HG02763 (cell line): Measurements from ENCODE around the gene STX10.
A peak's percentile ranks its signal among the peaks of the same experiment; 100 is the strongest.
"Not testable (repeated sequence)": the region's sequence is repeated elsewhere in the genome, so short reads cannot be mapped to it uniquely, and the experiment has no call there.

Experiments used
- ATAC-seq: cut with Tn5 transposase; IDR thresholded peaks from one replicate; pipeline ENCODE4 v1.9.1; 2021; ENCODE audit warnings: mild to moderate bottlenecking, moderate library complexity; ENCODE audit not compliant: unreplicated experiment

Gene STX10, protein sequence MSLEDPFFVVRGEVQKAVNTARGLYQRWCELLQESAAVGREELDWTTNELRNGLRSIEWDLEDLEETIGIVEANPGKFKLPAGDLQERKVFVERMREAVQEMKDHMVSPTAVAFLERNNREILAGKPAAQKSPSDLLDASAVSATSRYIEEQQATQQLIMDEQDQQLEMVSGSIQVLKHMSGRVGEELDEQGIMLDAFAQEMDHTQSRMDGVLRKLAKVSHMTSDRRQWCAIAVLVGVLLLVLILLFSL

DNA sequence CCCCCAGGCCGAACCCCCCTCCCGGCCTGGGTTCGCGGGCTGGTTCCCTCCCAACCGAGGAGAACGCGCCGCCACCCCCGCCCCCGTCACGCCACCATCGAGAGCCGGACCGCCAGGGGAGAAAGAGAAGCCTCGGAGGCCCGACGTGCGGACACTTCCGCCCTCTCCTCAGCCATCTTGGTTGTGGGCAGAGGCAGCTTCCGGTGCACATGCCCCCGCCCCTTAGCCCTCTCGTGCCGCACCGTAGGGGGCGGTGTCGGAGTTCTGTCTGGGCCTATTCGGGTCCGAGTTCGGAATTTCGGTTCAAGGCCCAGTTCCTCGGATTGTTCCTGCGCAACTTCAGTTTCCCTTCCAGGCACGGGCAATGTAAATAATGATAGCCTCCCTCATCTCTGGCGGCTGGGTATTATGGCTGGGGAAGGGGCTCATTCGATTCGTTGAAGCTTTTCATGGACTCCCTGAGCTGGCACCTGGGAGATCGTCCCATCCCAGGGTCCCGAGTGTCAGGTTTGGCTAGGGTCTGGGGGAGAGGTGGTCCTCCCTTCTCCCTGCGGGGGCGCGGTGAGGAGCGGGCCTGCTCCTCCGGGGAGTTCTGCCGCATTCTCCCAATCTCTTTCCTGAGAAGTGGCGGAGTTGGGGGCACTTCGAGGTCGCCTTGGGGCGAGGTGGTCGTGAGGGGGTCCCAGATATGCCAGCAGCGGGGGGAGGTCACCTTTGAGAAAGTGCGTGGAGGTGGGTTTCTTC lies at the start of gene STX10, which contains the start of gene IER2:
TSS of gene STX10 (minus strand) at position 189 of the 744 bp plus-strand sequence. CDS start 202 bp downstream, outside the sequence.
TSS of gene IER2 (plus strand) at position 225 of the 744 bp plus-strand sequence. CDS start 2,776 bp downstream, outside the sequence.
- peak; percentile 34 for ATAC-seq

DNA sequence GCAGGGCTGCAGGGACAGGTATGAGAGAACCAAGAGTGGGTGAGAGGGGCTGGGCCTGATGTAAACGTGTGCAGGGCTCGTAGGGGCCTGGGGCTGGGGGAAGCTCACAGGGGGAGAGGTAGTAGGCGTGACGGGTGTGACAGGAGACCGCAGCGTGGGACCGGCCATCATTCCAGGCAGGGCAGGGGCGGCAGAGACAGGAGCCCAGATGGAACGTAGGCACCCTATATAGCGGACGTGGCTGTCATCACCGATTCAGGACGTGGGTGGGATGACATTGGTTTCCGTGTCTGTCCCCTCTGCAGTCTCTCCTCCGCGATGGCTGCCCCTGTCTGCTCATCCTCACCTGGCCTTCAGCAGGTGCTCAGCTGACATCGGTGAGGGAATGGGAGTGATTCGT lies 48.5 kb upstream of the STX10 start:
- ATAC-seq, result no peak

DNA sequence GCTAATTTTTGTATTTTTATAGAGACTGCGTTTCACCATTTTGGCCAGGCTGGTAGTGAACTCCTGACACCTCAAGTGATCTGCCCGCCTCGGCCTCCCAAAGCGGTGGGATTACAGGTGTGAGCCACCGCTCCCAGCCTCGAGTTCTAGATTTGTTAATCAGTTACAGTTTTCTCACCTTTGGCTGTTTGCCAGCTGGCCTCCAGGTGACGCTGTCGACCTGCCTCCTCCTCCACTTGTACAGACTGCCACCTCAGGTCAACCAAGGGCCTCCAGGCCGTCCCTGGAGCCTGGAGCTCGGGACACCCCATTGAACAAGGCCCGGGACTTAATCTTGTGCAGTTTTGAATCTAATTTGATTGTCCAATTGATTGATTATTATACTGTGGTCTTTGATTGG lies 45.5 kb upstream of the STX10 start:
- no peak for ATAC-seq

DNA sequence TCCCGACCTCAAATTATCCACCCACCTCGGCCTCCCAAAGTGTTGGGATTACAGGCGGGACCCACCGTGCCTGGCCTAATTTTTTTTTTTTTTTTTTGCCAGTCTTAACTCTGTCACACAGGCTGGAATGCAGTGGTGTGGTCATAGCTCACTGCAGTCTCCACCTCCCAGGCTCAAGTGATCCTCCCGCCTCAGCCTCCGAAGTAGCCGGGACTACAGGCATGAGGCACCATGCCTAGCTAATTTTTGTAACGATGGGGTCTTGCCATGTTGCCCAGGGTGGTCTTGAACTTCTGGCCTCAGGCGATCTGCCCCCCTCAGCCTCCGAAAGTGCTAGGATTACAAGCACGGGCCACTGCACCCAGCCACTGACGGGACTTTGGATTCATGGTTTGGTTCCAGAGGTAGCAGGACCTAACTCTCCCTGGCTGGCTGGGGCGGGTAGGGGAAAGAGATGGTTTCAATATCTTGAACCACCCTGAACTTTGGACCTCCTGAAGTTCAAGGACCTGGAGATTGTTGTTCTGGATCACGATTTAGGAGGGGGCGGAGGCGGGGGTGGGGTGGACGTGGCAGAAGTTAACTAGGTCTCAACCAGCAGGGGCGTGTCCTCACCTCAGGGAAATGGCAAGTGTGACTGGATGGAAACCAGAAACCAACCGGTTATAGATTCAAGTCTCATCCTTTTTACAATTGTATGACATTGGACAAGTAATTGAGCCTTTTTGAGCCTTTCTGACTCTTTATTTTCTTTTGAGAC lies 40.8 kb upstream of the STX10 start:
- no peak for ATAC-seq

DNA sequence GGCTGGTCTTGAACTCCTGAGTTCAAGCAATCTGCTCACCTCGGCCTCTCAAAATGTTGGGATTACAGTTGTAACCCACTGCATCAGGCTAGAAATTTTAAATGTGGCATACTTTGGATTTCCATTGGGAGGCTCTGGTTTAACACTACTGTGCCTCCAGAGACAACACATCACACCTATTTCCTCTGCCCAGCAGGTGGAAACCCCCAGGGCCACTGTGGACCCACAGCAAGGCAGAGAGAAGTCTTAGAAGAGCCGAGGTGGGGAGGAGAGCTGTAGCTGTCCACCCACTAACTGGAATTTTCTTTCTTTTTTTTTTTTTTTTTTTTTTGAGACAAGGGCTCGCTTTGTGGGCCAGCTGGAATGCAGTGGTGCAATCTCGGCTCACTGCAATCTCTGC lies 39.4 kb upstream of the STX10 start:
- ATAC-seq, result no peak

DNA sequence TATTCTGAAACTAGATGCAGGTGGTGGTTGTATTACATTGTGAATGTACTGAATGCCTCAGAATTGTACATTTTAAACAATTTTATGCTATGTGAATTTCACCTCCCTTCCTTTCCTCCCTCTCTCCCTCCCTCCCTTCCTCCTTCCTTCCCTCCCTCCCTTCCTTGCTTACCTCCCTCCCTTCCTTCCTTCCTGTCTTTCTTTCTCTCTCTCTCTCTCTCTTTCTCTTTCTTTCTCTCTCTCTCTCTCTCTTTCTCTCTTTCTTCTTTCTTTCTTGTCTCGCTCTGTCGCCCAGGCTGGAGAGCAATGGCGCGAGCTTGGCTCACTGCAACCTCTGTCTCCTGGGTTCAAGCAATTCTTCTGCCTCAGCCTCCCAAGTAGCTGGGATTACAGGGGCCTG lies 37.2 kb upstream of the STX10 start:
- ATAC-seq, result no peak

DNA sequence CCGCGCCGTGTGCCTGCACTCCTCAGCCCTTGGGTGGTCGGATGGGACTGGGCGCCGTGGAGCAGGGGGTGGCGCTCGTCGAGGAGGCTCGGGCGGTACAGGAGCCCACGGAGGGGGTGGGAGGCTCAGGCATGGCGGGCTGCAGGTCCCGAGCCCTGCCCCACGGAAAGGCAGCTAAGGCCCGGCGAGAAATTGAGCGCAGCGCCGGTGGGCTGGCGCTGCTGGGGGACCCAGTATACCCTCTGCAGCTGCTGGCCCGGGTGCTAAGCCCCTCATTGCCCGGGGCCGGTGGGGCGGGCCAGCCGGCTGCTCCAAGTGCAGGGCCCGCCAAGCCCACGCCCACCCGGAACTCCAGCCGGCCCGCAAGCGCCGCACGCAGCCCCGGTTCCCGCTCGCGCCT lies 36.5 kb upstream of the STX10 start:
- ATAC-seq, result not testable (repeated sequence)

DNA sequence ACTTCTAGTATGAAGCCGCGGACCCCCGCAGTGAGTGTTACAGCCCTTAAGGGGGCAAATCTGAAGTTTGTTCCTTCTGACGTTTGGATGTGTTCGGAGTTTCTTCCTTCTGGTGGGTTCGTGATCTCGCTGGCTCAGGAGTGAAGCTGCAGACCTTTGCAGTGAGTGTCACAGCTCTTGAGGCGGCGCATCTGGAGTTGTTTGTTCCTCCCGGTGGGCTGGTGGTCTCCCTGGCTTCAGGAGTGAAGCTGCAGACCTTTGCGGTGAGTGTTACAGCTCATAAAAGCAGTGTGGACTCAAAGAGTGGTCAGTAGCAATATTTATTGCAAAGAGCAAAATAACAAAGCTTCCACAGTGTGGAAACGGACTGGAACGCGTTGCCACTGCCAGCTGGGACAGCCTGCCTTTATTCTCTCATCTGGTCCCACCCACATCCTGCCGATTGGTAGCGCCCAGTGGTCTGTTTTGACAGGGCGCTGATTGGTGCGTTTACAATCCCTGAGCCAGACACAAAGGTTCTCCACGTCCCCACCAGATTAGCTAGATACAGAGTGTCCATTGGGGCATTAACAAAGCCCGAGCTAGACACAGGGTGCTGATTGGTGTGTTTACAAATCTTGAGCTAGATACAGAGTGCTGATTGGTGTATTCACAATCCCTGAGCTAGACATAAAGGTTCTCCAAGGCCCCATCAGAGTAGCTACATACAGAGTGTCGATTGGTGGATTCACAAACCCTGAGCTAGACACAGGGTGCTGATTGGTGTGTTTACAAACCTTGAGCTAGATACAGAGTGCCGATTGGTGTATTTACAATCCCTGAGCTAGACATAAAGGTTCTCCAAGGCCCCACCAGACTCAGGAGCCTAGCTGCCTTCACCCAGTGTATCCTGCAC lies 35.8 kb upstream of the STX10 start:
- not testable (repeated sequence) for ATAC-seq

DNA sequence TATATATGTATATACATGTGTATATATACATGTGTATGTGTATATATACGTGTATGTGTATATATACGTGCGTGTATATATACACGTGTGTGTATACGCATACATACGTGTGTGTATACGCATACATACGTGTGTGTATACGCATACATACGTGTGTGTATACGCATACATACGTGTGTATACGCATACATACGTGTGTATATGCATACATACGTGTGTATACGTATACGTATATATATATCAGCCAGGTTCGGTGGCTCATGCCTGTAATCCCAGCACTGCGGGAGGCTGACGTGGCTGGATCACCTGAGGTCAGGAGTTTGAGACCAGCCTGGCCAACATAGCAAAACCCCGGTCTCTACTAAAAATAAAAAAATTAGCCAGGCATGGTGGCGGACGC lies 34.8 kb upstream of the STX10 start:
- not testable (repeated sequence) for ATAC-seq

DNA sequence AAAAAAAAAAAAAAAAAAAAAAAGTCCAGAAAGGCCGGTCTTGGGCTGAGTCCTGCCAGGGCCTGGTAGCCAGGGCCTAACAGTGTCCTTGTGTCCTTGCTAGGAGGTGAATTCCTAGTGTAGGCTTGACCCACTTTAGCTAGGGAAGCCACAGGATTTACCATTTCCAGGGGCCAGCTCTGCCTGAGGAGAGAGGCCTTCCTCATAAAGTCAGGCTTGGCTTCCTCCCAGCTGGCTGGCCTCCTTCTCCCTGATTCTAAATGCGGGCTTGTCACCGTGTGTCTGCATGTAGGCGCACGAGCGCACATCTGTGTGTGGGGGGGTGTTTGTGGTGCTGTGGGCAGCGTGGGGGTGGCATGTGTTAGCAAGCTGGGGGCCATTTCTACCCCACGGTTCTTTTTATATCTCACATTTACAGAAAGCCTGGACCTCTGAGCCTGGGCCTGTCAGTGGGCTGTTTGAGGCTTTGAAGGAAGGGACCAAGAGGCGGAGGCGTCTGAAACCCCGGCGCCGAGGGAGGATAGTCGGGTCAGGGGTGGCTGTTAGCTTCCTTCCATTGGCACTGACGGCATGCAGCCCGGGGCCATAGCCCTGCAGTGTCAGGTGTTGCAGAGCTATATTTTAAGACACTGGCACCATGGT lies 31.7 kb upstream of the STX10 start:
- no peak for ATAC-seq

DNA sequence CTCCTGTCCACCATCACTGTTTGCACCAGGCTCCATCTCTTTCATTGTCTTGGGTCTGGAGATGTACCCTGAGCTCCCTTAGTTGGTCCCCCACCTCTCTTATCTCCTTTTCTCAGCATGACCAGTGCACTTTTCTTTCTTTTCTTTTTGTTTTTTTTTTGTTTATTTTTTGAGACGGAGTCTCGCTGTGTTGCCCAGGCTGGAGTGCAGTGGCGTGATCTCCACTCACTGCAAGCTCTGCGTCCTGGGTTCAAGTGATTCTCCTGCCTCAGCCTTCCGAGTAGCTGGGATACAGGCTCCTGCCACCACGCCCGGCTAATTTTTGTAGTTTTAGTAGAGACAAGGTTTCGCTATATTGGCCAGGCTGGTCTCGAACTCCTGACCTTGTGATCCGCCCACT lies 28.1 kb upstream of the STX10 start:
- ATAC-seq, result not testable (repeated sequence)

DNA sequence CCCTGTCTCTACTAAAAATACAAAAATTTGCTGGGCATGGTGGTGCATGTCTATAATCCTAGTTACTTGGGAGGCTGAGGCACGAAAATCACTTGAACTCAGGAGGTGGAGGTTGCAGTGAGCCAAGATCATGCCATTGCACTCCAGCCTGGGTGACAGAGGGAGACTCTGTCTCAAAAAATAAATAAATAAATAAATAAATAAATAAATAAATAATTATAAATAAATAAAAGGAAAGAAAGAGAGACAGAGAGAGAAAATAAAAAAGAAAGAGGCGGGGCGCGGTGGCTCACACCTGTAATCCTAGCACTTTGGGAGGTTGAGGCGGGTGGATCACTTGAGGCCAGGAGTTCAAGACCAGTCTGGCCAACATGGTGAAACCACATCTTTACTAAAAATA lies 27.4 kb upstream of the STX10 start:
- ATAC-seq, result not testable (repeated sequence)

DNA sequence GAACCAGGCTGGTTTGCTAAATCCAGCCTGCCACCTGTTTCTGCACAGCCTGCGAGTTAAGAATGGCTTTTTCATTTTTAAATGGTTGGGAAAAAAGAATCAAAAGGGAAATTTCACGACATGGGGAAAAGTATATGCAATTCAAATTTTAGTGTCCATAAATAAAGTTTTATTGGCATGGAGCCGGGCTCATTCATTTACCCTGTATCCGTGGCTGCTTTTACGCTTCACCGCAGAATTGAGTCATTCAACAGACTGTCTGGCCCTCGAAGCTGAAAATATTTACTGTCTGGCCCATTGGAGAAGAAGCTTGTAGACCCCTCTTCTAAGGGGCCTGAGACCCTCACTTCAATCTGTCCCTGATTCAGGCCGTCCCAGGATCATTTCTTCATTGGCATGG lies 26.2 kb upstream of the STX10 start:
- ATAC-seq, result no peak

DNA sequence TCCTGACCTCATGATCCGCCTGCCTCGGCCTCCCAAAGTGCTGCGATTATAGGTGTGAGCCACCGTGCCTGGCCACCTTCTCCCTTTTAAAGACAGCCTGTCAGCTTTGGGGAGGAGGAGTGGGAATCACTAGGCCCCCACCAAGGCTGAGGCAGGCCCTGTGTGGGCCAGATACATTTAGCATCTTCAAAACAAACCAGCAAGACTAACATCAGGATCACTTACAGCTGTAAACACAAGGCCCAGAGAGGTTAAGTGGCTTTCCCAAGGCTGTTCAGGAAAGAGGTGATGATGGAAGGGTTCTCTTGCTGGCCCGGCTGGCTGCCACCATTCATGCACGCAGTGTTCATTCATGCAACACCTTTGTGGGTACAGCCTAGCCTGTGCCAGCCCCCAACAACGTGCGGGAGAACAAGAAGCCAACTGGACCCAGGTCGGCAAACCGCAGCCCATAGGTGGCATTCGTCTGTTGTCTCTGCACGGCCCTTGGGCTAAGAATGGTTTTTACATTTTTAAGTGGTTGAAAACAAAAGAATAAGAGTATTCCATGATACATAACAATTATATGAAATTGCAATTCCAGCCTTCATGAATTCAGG lies 23.1 kb upstream of the STX10 start:
- ATAC-seq, result no peak

DNA sequence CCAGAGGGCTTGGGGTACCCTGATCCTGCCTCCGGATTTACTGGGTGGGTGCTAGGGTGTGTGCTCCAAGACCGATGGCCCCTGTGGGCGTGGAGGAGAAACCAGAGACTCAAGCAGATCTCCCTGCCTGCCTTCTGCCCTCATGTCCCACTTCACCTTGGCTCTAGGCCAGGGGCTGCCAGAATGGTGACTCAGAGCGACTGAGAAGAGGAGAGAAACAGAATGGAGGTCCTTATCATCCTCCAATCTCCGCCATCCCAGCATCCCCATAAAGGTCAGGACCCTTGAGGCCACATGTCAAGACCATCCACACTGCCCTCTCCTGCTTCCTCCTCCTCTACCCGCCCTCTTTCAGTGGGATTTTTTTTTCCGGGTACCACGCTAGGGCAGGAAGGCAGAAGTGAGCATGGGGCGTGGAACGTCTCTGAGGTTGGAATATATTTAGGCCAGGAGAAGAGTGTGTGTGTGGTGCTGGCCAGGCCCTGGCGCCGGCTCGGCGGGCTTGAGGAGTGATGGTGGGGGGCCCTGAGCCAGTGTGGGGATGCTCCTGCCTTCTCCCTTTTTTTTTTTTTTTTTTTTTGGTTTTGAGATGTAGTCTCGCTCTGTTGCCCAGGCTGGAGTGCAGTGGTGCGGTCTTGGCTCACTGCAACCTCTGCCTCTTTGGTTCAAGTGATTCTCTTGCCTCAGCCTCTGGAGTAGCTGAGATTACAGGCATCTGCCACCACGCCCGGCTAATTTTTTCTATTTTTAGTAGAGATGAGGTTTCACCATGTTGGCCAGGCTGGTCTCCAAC lies 22.4 kb upstream of the STX10 start:
- ATAC-seq, result no peak

DNA sequence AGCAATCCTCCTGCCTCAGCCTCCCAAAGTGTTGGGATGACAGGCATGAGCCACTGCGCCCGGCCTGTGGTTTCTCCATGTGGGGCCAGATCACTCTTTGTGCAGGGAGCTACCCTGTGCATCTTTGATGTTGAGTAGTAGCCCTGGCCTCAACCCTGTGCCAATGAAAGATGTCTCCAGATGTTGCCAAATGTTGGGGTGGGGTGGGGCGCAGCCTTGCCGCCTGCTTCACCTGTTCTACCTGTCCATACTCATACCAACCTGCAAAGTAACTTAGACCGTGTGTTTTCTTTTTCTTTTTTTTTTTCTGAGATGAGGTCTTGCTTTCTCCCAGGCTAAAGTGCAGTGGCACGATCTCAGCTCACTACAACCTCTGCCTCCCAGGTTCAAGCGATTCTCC lies 21.0 kb upstream of the STX10 start:
- no peak for ATAC-seq

DNA sequence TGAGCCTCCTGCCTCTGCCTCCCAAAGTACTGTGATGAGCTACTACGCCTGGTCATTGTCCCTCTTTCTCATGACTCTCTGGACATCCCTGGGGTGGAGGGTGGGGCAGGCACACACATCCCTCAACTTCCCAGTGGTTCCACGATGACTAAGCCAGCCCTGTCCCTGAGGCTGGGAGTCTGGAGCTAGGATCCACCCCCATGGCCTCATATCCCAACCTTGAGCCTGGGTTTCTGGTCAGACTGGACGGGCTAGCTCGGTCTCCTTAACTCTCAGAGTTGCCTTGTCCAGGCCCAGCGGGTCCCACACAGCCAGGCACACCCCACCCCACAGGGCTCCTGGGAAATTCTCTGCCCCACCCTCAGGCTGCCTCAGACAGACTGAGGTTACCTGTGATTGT lies 19.6 kb upstream of the STX10 start:
- no peak for ATAC-seq

DNA sequence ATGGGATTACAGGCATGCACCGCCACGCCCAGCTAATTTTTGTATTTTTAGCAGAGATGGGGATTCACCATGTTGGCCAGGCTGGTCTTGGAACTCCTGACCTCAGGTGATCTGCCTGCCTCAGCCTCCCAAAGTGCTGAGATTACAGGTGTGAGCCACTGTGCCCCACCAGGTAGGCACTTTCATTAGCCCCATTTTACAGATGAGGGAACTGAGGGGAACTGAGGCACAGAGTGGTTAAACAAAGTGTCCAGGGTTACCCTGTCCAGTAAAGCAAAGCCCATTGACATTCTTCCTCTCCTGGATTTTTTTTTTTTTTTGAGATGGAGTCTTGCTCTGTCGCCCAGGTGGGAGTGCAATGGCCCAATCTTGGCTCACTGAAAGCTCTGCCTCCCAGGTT lies 16.0 kb upstream of the STX10 start:
- not testable (repeated sequence) for ATAC-seq
